Caco-2 (cell line): Measurements from ENCODE around the gene ATP1A4. TPM values are rescaled to one million over a fixed set of nuclear protein-coding genes. Genes with fewer than 3 reads are reported as not detected.

Source experiments
- BruUV-seq: library from RNA; stranded (reverse); fragments of 400-500 nt; replicated peaks from 2 replicates; lab custom pipeline; 2021; lab: Mats Ljungman, UMichigan
- CTCF ChIA-PET: fragments of 300-600 bp; sonication (Branson Sonifier 250); formaldehyde crosslinking; loops from one replicate; lab custom pipeline; 2022; ENCODE audit warnings: antibody characterized with exemption; lab: Charles Lee
- POLR2A ChIA-PET: fragments of 300-600 bp; sonication (Branson Sonifier 250); formaldehyde crosslinking; loops from one replicate; lab custom pipeline; 2022; ENCODE audit warnings: antibody characterized with exemption; lab: Charles Lee
- DNase-seq, 2 experiments: peaks; one replicate each; pipeline versions ENCODE4 v3.0.0 to v3.0.0-alpha.2; 2020 to 2022
- H3K27me3 ChIP-seq: replicated peaks from 2 replicates; pipeline ENCODE4 v1.6.0; 2011; ENCODE audit warnings: low read length; ENCODE audit not compliant: control insufficient read depth, insufficient read depth
- H3K36me3 ChIP-seq: 2 replicates; pipeline ENCODE4 v1.5.1; 2011; ENCODE audit warnings: low read length; ENCODE audit not compliant: control insufficient read depth, insufficient read depth
- H3K4me1 ChIP-seq: fragments of 250-450 bp; sonication (Bioruptor Pico); 2 replicates; pipeline ENCODE4 v1.5.1; 2020; ENCODE audit warnings: mild to moderate bottlenecking
- H3K4me3 ChIP-seq: 2 replicates; pipeline ENCODE4 v1.5.1; 2011; ENCODE audit warnings: low read depth, mild to moderate bottlenecking, control low read depth, low read length
- H3K9me3 ChIP-seq: fragments of 250-450 bp; sonication (Bioruptor Pico); 2 replicates; pipeline ENCODE4 v1.5.1; 2020; ENCODE audit warnings: mild to moderate bottlenecking, moderate library complexity
- H3K27ac Mint-ChIP-seq: one replicate; pipeline ENCODE4 v1.8.0; 2022; ENCODE audit warnings: mixed read lengths; ENCODE audit not compliant: unreplicated experiment
- H3K27me3 Mint-ChIP-seq: one replicate; pipeline ENCODE4 v1.8.0; 2022; ENCODE audit warnings: mixed read lengths; ENCODE audit not compliant: insufficient read depth, unreplicated experiment
- H3K36me3 Mint-ChIP-seq: one replicate; pipeline ENCODE4 v1.8.0; 2022; ENCODE audit warnings: mild to moderate bottlenecking, mixed read lengths; ENCODE audit not compliant: insufficient read depth, unreplicated experiment
- H3K4me1 Mint-ChIP-seq: one replicate; pipeline ENCODE4 v1.8.0; 2022; ENCODE audit warnings: low read depth, mixed read lengths; ENCODE audit not compliant: unreplicated experiment
- H3K4me3 Mint-ChIP-seq: one replicate; pipeline ENCODE4 v1.8.0; 2022; ENCODE audit warnings: mild to moderate bottlenecking, moderate library complexity, mixed read lengths; ENCODE audit not compliant: unreplicated experiment
- H3K9me3 Mint-ChIP-seq: one replicate; pipeline ENCODE4 v1.8.0; 2022; ENCODE audit warnings: mixed read lengths; ENCODE audit not compliant: unreplicated experiment
- intact Hi-C: fragments of 100-400 bp; cut with micrococcal nuclease; formaldehyde crosslinking; loops from one replicate; pipeline ENCODE4 v1.10.0; 2022; ENCODE audit not compliant: unreplicated experiment
- total RNA-seq: library from RNA; stranded (reverse); gene quantifications from 2 replicates; pipeline ENCODE4 v1.2.3, GENCODE V29; 2022
- TF ChIP-seq, protein P1 (sequence below), 2 experiments: fragments of 200-600 bp in 1 of 2; IDR thresholded peaks; 1 replicate in 1 of 2; 2 replicates in 1 of 2; pipeline versions ENCODE4 v1.5.1 to v1.8.0; 2011 to 2022; ENCODE audit warnings: antibody characterized with exemption in 1 of 2, control low read depth in 1 of 2, inconsistent platforms in 1 of 2, low read depth in 1 of 2, low read length in 1 of 2, mild to moderate bottlenecking in 1 of 2, moderate library complexity in 1 of 2; ENCODE audit not compliant: insufficient read depth in 1 of 2, severe bottlenecking in 1 of 2, unreplicated experiment in 1 of 2

ATP1A4 gene
- total RNA-seq, 1 experiment from 2014 or later = not detected

DNA sequence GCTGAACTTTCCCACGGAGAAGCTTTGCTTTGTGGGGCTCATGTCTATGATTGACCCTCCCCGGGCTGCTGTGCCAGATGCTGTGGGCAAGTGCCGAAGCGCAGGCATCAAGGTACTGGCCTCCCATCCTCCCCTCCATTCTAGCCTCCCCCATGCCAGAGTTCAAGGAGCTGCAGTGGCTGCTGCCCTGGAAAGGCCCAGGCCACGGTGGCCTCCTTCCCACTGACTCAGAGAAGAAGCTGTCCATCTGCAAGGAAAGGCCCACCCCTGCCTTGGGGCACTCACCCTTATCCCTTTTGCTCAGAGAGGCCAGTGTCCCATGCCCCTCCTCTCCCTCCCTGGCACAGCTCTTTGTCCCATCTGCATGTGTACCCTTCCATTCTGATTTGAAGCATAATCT, 20.9 kb upstream of the ATP1A4 start:
- H3K4me1 Mint-ChIP-seq = peaks cover 20% of the 10 kb centered on the region
- BruUV-seq = no TSS peak
- intact Hi-C loops = no loop called here
- DNase-seq = no peak
- no peak overlapping the region for H3K4me3 Mint-ChIP-seq
- TF ChIP-seq, protein P1, sequence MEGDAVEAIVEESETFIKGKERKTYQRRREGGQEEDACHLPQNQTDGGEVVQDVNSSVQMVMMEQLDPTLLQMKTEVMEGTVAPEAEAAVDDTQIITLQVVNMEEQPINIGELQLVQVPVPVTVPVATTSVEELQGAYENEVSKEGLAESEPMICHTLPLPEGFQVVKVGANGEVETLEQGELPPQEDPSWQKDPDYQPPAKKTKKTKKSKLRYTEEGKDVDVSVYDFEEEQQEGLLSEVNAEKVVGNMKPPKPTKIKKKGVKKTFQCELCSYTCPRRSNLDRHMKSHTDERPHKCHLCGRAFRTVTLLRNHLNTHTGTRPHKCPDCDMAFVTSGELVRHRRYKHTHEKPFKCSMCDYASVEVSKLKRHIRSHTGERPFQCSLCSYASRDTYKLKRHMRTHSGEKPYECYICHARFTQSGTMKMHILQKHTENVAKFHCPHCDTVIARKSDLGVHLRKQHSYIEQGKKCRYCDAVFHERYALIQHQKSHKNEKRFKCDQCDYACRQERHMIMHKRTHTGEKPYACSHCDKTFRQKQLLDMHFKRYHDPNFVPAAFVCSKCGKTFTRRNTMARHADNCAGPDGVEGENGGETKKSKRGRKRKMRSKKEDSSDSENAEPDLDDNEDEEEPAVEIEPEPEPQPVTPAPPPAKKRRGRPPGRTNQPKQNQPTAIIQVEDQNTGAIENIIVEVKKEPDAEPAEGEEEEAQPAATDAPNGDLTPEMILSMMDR (IDR thresholded peaks at IDR 0.05; ENCODE audit: insufficient read depth in 1 of 2, low read depth in 1 of 2, low read length in 1 of 2, severe bottlenecking in 1 of 2, unreplicated experiment in 1 of 2) = no peak
- H3K27me3 Mint-ChIP-seq = no peaks in the 10 kb centered on the region
- Histone ChIP-seq H3K36me3 (no peaks in the 10 kb centered on the region), H3K9me3 (no peaks in the 10 kb centered on the region), H3K4me1 (peaks cover 6% of the 10 kb centered on the region), H3K4me3 (no peak overlapping the region), H3K27me3 (no peaks in the 10 kb centered on the region)
- H3K27ac Mint-ChIP-seq = no peak overlapping the region
- CTCF ChIA-PET = interaction anchor here (0.6 to 0.7 kb wide), 2 partner anchors 32 to 242 kb away, joined by 4 read pairs; partner anchors contain the start of gene IGSF8
- POLR2A ChIA-PET = no interaction called here
- H3K9me3 Mint-ChIP-seq = no peaks in the 10 kb centered on the region
- H3K36me3 Mint-ChIP-seq = no peaks in the 10 kb centered on the region

DNA sequence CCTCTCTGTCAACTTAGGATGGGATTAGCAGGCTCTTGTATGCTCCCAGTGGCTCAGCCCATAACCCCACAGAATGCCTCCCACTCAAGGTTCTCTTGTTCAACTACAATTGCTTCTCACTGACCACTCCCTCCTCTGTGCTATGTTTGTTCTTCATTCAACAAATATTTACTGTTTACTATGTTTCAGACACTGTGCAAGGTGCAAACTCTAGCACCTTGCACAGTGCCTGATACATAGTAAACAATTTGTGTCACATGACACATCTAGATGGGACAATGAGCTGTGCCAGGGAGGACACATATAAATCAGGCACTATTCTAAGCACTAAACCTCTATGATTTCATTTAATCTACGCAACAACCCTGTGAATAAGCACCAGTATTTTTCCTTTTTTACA, 20.5 kb upstream of the ATP1A4 start:
- intact Hi-C loops = no loop called here
- H3K9me3 Mint-ChIP-seq = no peaks in the 10 kb centered on the region
- TF ChIP-seq, protein P1 (IDR thresholded peaks at IDR 0.05; ENCODE audit: insufficient read depth in 1 of 2, low read depth in 1 of 2, low read length in 1 of 2, severe bottlenecking in 1 of 2, unreplicated experiment in 1 of 2) = no peak
- Histone ChIP-seq H3K4me3 (no peak overlapping the region), H3K36me3 (no peaks in the 10 kb centered on the region), H3K9me3 (no peaks in the 10 kb centered on the region), H3K4me1 (peaks cover 2% of the 10 kb centered on the region), H3K27me3 (no peaks in the 10 kb centered on the region)
- H3K4me1 Mint-ChIP-seq = peaks cover 20% of the 10 kb centered on the region
- BruUV-seq = no TSS peak
- DNase-seq = no peak
- no peaks in the 10 kb centered on the region for H3K36me3 Mint-ChIP-seq
- no peak overlapping the region for H3K27ac Mint-ChIP-seq
- no peak overlapping the region for H3K4me3 Mint-ChIP-seq
- ChIA-PET POLR2A (no interaction called here), CTCF (interaction anchor here (0.6 kb wide), 1 partner anchor 242 kb away, joined by 4 read pairs; no protein-coding TSS in a partner anchor)
- H3K27me3 Mint-ChIP-seq = no peaks in the 10 kb centered on the region

DNA sequence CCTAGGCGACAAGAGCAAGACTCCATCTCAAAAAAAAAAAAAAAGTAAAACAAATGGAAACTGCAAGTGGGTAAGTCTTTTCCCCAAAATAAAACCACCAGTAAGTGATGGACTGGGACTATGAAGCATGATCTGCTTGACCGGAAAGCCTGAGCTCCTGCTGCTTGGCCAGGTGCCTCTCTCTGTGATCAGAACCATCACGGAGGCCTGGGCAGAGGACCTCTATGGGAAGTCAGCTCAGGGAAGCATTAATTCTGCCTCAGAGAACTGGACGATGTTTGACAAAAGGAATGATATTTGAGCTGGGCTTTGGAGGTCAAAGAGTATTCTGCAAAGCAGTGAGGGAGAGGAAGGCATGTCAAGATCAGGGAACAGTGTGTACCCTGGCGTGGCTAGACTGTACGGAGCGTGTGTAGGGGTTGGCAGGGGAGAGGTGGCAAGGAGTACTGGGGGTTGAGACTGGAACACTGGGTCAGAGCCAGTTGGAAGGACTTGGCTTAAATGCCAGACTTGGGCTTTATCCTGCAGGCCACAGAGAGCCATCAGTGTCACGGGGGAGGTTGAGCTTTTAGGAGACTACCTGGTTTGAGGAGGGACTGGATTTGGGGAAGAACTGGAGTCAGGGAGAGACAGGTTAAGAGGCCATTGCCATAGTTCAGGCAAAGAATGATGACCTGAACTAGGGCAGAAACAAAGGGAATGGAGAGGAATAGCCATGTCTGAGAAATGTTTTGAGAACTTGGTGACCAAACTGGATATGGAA, 19.4 kb upstream of the ATP1A4 start:
- Mint-ChIP-seq H3K36me3 (no peaks in the 10 kb centered on the region), H3K9me3 (no peaks in the 10 kb centered on the region), H3K4me1 (peaks cover 20% of the 10 kb centered on the region), H3K27me3 (no peaks in the 10 kb centered on the region), H3K27ac (no peak overlapping the region), H3K4me3 (no peak overlapping the region)
- H3K4me3 ChIP-seq = no peak overlapping the region
- DNase-seq = no peak
- intact Hi-C loops = no loop called here
- no peaks in the 10 kb centered on the region for H3K9me3 ChIP-seq
- TF ChIP-seq, protein P1 (IDR thresholded peaks at IDR 0.05; ENCODE audit: insufficient read depth in 1 of 2, low read depth in 1 of 2, low read length in 1 of 2, severe bottlenecking in 1 of 2, unreplicated experiment in 1 of 2) = no peak
- BruUV-seq = no TSS peak
- H3K4me1 ChIP-seq = no peaks in the 10 kb centered on the region; the same call in none of the 2 replicates
- H3K36me3 ChIP-seq = no peaks in the 10 kb centered on the region
- ChIA-PET CTCF (no interaction called here), POLR2A (no interaction called here)
- H3K27me3 ChIP-seq = no peaks in the 10 kb centered on the region; the same call in 1 of the 2 replicates
